ENCODE measurements around the gene AFF3.

AFF3 gene

DNA sequence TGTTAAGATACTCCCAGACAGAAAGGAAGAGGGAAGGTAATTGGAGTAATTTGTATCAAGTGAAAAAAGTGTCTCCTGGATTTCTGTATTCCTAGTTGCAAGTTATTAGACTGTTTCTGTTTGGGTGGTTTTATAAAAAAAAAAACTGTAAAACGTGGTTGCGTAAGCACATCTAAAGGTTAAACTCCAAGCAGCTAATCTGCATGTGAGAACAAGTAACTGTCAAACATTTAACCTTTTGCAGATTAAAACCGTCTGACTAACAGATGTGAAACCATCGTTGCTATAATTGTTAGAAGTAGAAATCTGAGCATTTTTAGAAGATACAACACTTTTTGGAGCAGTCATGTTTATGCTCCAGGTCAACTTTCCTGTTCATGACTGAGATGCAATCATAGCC, 72.3 kb downstream of the AFF3 start:
- DNase-seq (ENCODE audit: low spot score) = no peak

DNA sequence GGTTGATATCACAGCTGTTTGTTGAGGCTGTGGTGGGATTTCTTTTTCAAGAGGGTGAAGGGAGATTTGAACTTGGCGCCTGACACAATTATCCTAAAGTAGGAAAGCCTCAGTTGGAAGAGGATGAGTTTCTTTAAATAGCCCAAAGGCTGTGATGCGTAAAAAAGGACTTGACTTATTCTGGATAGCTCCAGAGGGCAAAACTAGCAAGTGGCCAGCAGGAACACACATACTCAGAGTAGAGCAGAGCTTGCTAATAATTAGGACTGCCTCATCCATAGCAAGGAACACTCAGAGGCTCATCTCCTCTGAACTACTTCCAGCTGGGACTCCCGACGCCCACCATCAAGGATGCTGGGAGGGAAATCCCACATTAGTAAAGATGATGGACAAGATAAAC, 74.0 kb downstream of the AFF3 start:
- DNase-seq (ENCODE audit: low spot score) = no peak

DNA sequence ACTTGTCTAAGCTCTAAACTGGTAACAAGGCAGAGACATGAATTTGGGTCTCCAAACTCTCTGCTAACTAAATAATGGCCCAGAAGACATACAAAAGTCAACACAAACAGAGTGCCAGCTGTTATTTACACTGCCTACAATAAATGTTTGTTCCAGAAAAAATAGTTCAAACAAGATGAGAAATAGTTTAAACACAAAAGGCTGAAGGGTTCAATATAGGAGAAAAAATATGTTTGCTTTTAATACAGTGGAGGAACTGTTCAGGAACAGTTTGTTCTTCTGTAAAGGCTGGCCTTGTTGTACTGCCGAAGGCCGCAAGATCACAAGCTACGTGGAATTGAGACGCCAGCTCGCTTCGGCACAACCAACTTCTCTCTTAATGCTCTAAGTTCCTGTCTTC, 74.6 kb downstream of the AFF3 start:
- DNase-seq (ENCODE audit: low spot score) = no peak

GRCh38 chr2:100066856-100067255, 75.5 kb downstream of the AFF3 start:
- DNase-seq (ENCODE audit: low spot score) = no peak

- DNase-seq (ENCODE audit: low spot score) = no peak
Observed at GRCh38 chr2:100066246-100066645, 76.1 kb downstream of the AFF3 start.

- DNase-seq (ENCODE audit: low spot score) = no peak
Observed at GRCh38 chr2:100064592-100065428, 77.6 kb downstream of the AFF3 start.

- no peak for DNase-seq (ENCODE audit: low spot score)
Observed at GRCh38 chr2:100064165-100064564, 78.2 kb downstream of the AFF3 start.

GRCh38 chr2:100063459-100063953, 78.9 kb downstream of the AFF3 start:
- no peak for DNase-seq (ENCODE audit: low spot score)

GRCh38 chr2:100062336-100062735, 80.1 kb downstream of the AFF3 start:
- no peak for DNase-seq (ENCODE audit: low spot score)

GRCh38 chr2:100060875-100061274, 81.5 kb downstream of the AFF3 start:
- peak; percentile 11 for DNase-seq (ENCODE audit: low spot score)

GRCh38 chr2:100059638-100060037, 82.8 kb downstream of the AFF3 start:
- DNase-seq (ENCODE audit: low spot score) = no peak

DNA sequence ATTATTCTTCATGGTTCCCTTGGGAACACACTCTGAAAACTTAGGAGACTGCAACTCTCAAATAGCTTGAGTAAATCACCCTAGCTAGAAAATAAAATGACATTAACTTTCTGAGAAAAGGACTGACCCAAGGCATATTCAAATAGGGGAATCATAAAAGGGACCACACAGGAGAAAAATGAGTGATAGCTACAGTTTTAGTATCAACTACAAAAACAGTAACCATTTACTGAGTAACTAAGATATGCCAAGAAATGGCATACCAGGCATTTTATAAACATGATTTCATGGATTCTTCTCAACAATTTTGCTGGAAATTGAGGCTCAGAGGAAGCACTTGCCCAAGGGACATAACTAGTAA, 84.5 kb downstream of the AFF3 start:
- DNase-seq (ENCODE audit: low spot score) = no peak

- no peak for DNase-seq (ENCODE audit: low spot score)
Observed at GRCh38 chr2:100054426-100054825, 88.0 kb downstream of the AFF3 start.

- no peak for DNase-seq (ENCODE audit: low spot score)
Observed at GRCh38 chr2:100053087-100053885, 89.1 kb downstream of the AFF3 start.

GRCh38 chr2:100052650-100053049, 89.7 kb downstream of the AFF3 start:
- DNase-seq (ENCODE audit: low spot score) = no peak

DNA sequence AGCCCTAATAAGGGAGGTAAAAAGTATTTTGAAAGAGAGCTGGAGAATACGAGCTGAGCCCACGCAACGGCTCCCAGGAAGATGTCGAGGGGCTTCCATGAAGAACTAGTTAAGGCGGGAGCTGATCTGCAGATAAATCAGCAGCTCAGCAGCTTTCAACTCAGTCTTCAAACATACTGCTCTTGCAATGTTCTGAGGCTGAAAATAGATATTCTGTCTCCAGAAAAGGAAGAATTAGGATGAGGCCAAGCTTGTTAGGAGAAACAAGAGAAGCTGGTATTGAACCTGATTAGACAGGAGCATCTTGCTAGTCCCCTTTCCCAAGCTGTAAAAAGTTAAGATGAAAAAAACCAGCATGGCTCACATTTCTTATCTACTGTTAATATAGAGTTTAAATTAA, 91.1 kb downstream of the AFF3 start:
- no peak for DNase-seq (ENCODE audit: low spot score)

DNA sequence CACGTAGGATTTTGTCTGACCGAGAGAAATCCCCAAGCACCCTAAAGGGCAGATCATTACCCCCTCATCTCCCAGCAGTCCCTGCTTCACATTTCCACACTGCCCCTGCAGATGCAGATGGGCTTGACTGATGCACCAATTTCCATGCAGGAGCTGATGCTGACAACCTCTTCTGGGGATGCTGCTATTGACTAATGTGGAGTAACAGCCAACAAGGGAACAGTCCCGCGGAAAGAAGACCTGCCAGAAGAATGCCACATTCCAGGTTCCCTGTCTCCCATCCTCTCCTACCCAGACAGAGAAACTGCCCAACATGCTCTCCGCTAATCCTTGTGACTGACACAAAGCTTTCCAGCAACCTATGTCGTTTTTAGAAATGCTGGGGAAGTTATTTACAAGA, 91.7 kb downstream of the AFF3 start:
- no peak for DNase-seq (ENCODE audit: low spot score)

- no peak for DNase-seq (ENCODE audit: low spot score)
Observed at GRCh38 chr2:100046961-100047947, 95.1 kb downstream of the AFF3 start.

DNA sequence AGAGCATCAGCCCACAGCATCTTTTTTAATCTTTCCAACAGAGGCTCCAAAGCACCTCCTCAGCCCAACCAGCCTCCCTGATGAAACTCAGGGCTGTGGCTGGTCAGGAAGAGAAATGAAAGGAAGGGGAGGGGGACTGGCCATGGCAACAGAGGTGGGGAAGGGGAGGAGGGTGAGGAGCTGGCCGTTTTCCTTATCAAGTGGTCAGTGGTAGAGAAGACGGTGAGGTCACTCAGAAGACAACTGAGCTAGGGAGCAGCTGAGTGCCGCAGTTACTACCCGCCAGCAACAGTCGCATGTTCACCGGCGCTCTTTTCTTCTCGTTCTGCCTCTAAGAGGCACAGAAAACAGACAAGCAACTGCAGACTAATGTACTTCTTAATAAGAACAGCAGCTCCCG, 97.4 kb downstream of the AFF3 start:
- no peak for DNase-seq (ENCODE audit: low spot score)

GRCh38 chr2:100043891-100044255, 98.5 kb downstream of the AFF3 start:
- no peak for DNase-seq (ENCODE audit: low spot score)

- no peak for DNase-seq (ENCODE audit: low spot score)
Observed at GRCh38 chr2:100043081-100043890, 99.1 kb downstream of the AFF3 start.
